Esophagus (tissue), 2 donors: ENCODE measurements around the gene GTPBP2. TPM values are rescaled to one million over a fixed set of nuclear protein-coding genes. Genes with fewer than 3 reads are reported as not detected.

Experiments
- polyA plus RNA-seq, 2 donors: library from polyadenylated mRNA; stranded (reverse); fragments of 200-250 nt; gene quantifications; one replicate each; pipeline ENCODE4 v1.2.3, GENCODE V29; 2013
- donor health status: healthy with polysubstance abuse.
- donor health status: Bipolar disorder and iron deficiency.

The GTPBP2 gene
- polyA plus RNA-seq, 2 donors, result 62.2 to 76.8 TPM

Other genes starting within 250 kb of the GTPBP2 start
- 10 to 100 TPM; 13.3 to 40.6 TPM for gene ABCC10, start 201.7 kb downstream of the GTPBP2 start, polyA plus RNA-seq
- 10 to 100 TPM; 11.3 to 18.7 TPM for gene DLK2, start 173.7 kb downstream of the GTPBP2 start, polyA plus RNA-seq
- gene TJAP1, start 151.7 kb downstream of the GTPBP2 start, polyA plus RNA-seq, result 10 to 100 TPM; 10.5 to 15.1 TPM
- under 1 TPM; 0.14 to 0.24 TPM for gene LRRC73, start 118.9 kb downstream of the GTPBP2 start, polyA plus RNA-seq
- gene YIPF3, start 112.3 kb downstream of the GTPBP2 start, polyA plus RNA-seq, result 10 to 100 TPM; 54.3 to 64.1 TPM
- 10 to 100 TPM; 21.5 to 38.9 TPM for gene POLR1C, start 112.2 kb downstream of the GTPBP2 start, polyA plus RNA-seq
- gene XPO5, start 53.2 kb downstream of the GTPBP2 start, polyA plus RNA-seq, result 10 to 100 TPM; 10.1 to 14.3 TPM
- 1 to 10 TPM; 3.5 to 5.0 TPM for gene POLH, start 53.1 kb downstream of the GTPBP2 start, polyA plus RNA-seq
- 10 to 100 TPM; 10.1 to 23.6 TPM for gene MAD2L1BP, start 6.6 kb upstream of the GTPBP2 start, polyA plus RNA-seq
- gene RSPH9, start 15.8 kb upstream of the GTPBP2 start, polyA plus RNA-seq, result under 1 TPM; 0.14 to 0.16 TPM
- 10 to 100 TPM; 33.3 to 70.0 TPM for gene MRPS18A, start 58.5 kb upstream of the GTPBP2 start, polyA plus RNA-seq
- gene VEGFA, start 140.9 kb upstream of the GTPBP2 start, polyA plus RNA-seq, result 100 to 1,000 TPM in 1 of 2 donors, 10 to 100 TPM in 1; 87.8 to 157 TPM